SK-N-SH treated with all-trans-retinoic acid at 6 μM for 48 hours (cell line): ENCODE results near the gene RABGGTA.

Source experiments
- ATAC-seq: fragments of 200-7000 bp; cut with Tn5 transposase; 3 replicates; pipeline ENCODE4 v1.9.1; 2020; ENCODE audit warnings: mild to moderate bottlenecking, moderate library complexity
- ARNTL ChIP-seq: fragments of 450-650 bp; formaldehyde crosslinking; IDR thresholded peaks from 2 replicates; pipeline ENCODE4 v1.5.0; 2020; ENCODE audit warnings: low read depth, mild to moderate bottlenecking, moderate library complexity, borderline replicate concordance
- CSDC2 ChIP-seq: fragments of 250-450 bp; sonication (Bioruptor Pico); IDR thresholded peaks from 2 replicates; pipeline ENCODE4 v1.5.0; 2020; ENCODE audit warnings: mild to moderate bottlenecking, moderate library complexity
- CSRNP3 ChIP-seq: fragments of 250-450 bp; sonication (Bioruptor Pico); IDR thresholded peaks from 2 replicates; pipeline ENCODE4 v1.5.1; 2021; ENCODE audit warnings: mild to moderate bottlenecking, moderate library complexity
- ESRRG ChIP-seq: fragments of 250-450 bp; sonication (Bioruptor Pico); IDR thresholded peaks from 2 replicates; pipeline ENCODE4 v1.6.1; 2021; ENCODE audit warnings: mild to moderate bottlenecking
- OSR1 ChIP-seq: fragments of 250-450 bp; sonication (Bioruptor Pico); IDR thresholded peaks from 2 replicates; pipeline ENCODE4 v1.8.0; 2022; ENCODE audit warnings: moderate library complexity, mild to moderate bottlenecking, inconsistent platforms
- PATZ1 ChIP-seq: fragments of 250-450 bp; sonication (Bioruptor Pico); IDR thresholded peaks from 2 replicates; pipeline ENCODE4 v1.8.0; 2020; ENCODE audit warnings: mild to moderate bottlenecking, moderate library complexity, borderline replicate concordance
- POU6F1 ChIP-seq: fragments of 250-450 bp; sonication (Bioruptor Pico); IDR thresholded peaks from 2 replicates; pipeline ENCODE4 v1.8.0; 2021; ENCODE audit warnings: low read depth, mild to moderate bottlenecking, moderate library complexity, borderline replicate concordance
- TCF4 ChIP-seq: fragments of 250-450 bp; sonication (Bioruptor Pico); IDR thresholded peaks from 2 replicates; pipeline ENCODE4 v1.8.0; 2021; ENCODE audit warnings: mild to moderate bottlenecking, moderate library complexity, borderline replicate concordance
- TOX ChIP-seq: fragments of 250-450 bp; sonication (Bioruptor Pico); IDR thresholded peaks from 2 replicates; pipeline ENCODE4 v1.8.0; 2021; ENCODE audit warnings: mild to moderate bottlenecking, moderate library complexity, borderline replicate concordance
- TSHZ2 ChIP-seq: fragments of 250-450 bp; sonication (Bioruptor Pico); IDR thresholded peaks from 2 replicates; pipeline ENCODE4 v1.5.0; 2020; ENCODE audit warnings: mild to moderate bottlenecking, moderate library complexity
- ZFP3 ChIP-seq: fragments of 250-450 bp; sonication (Bioruptor Pico); IDR thresholded peaks from 2 replicates; pipeline ENCODE4 v1.5.0; 2020; ENCODE audit warnings: mild to moderate bottlenecking, moderate library complexity
- ZNF565 ChIP-seq: fragments of 450-650 bp; formaldehyde crosslinking; conservative IDR thresholded peaks from 2 replicates; pipeline ENCODE4 v1.5.0; 2020; ENCODE audit warnings: low read depth, mild to moderate bottlenecking, moderate library complexity
- ZNF70 ChIP-seq: fragments of 450-650 bp; formaldehyde crosslinking; IDR thresholded peaks from 2 replicates; pipeline ENCODE4 v1.5.0; 2020; ENCODE audit warnings: mild to moderate bottlenecking, moderate library complexity
- ZNF8 ChIP-seq: fragments of 450-650 bp; formaldehyde crosslinking; IDR thresholded peaks from 2 replicates; pipeline ENCODE4 v1.5.0; 2020; ENCODE audit warnings: mild to moderate bottlenecking, moderate library complexity

The RABGGTA gene

GRCh38 chr14:24272467-24272866 is 1.1 kb upstream of the RABGGTA start (continued):
- TF ChIP-seq PATZ1 (CRISPR knock-in tag): no peak
- no peak for TF ChIP-seq ARNTL (CRISPR knock-in tag)
- TF ChIP-seq ESRRG: no peak
- TF ChIP-seq ZNF70 (CRISPR knock-in tag): no peak
- no peak for TF ChIP-seq ZNF565 (CRISPR knock-in tag)
- TF ChIP-seq CSRNP3: no peak

GRCh38 chr14:24271834-24272263 is 452 bp upstream of the RABGGTA start:
- ATAC-seq: no peak
- TF ChIP-seq TCF4 (CRISPR knock-in tag) (no peak), CSRNP3 (no peak), OSR1 (CRISPR knock-in tag) (no peak)

- ATAC-seq: peak; percentile 54
- no peak for TF ChIP-seq CSDC2 (CRISPR knock-in tag)
- 0 out of 2 replicates have a peak, but pooled peaks have one; percentile 10 for TF ChIP-seq TSHZ2 (CRISPR knock-in tag)
These were observed 762 bp downstream of the RABGGTA start for GRCh38 chr14:24270537-24271133.

- no peak for TF ChIP-seq OSR1 (CRISPR knock-in tag)
- TF ChIP-seq ZNF565 (CRISPR knock-in tag): no peak
- TF ChIP-seq POU6F1 (CRISPR knock-in tag): no peak
- TF ChIP-seq, all 23 proteins: peak for 0
- no peak for ATAC-seq
These were observed 1.4 kb downstream of the RABGGTA start for GRCh38 chr14:24269910-24270536.

GRCh38 chr14:24269368-24269767 is 2.0 kb downstream of the RABGGTA start:
- ATAC-seq: no peak
- TF ChIP-seq OSR1 (CRISPR knock-in tag) (no peak), ZFP3 (no peak), TOX (CRISPR knock-in tag) (no peak), PATZ1 (CRISPR knock-in tag) (no peak), POU6F1 (CRISPR knock-in tag) (no peak), ZNF8 (CRISPR knock-in tag) (no peak)
